HG03442 (cell line): ENCODE measurements around the gene TEX53.

Experiments
- ATAC-seq: cut with Tn5 transposase; IDR thresholded peaks from one replicate; pipeline ENCODE4 v1.9.1; 2021; ENCODE audit warnings: mild to moderate bottlenecking, moderate library complexity; ENCODE audit not compliant: unreplicated experiment

TEX53 gene

GRCh38 chr9:114680259-114681001 lies 22.8 kb upstream of the TEX53 start:
- no peak for ATAC-seq

GRCh38 chr9:114678795-114679194 lies 21.2 kb upstream of the TEX53 start:
- ATAC-seq = no peak

GRCh38 chr9:114678130-114678529 lies 20.5 kb upstream of the TEX53 start:
- ATAC-seq = no peak

- ATAC-seq = no peak
Measured at GRCh38 chr9:114677418-114677817, 19.8 kb upstream of the TEX53 start.

GRCh38 chr9:114676901-114677300 lies 19.3 kb upstream of the TEX53 start:
- ATAC-seq = no peak

- ATAC-seq = no peak
Measured at GRCh38 chr9:114674798-114675540, 17.4 kb upstream of the TEX53 start.

GRCh38 chr9:114674076-114674797 lies 16.6 kb upstream of the TEX53 start:
- ATAC-seq = no peak

GRCh38 chr9:114671605-114672004 lies 14.0 kb upstream of the TEX53 start:
- ATAC-seq = no peak

GRCh38 chr9:114669961-114670360 lies 12.4 kb upstream of the TEX53 start:
- ATAC-seq = no peak

GRCh38 chr9:114668146-114668545 lies 10.5 kb upstream of the TEX53 start:
- no peak for ATAC-seq

GRCh38 chr9:114666851-114667250 lies 9.2 kb upstream of the TEX53 start:
- no peak for ATAC-seq

GRCh38 chr9:114666401-114666800 lies 8.8 kb upstream of the TEX53 start:
- no peak for ATAC-seq

GRCh38 chr9:114664181-114664580 lies 6.6 kb upstream of the TEX53 start:
- ATAC-seq = no peak

- ATAC-seq = peak; percentile 77
Measured at GRCh38 chr9:114662081-114662989, 4.7 kb upstream of the TEX53 start.

GRCh38 chr9:114656301-114656700 lies 1.3 kb downstream of the TEX53 start:
- no peak for ATAC-seq

GRCh38 chr9:114655689-114656088 lies 1.9 kb downstream of the TEX53 start:
- no peak for ATAC-seq

GRCh38 chr9:114653556-114654159 lies 3.9 kb downstream of the TEX53 start:
- peak; percentile 71 for ATAC-seq

GRCh38 chr9:114652776-114653555 lies 4.6 kb downstream of the TEX53 start:
- ATAC-seq = no peak

- no peak for ATAC-seq
Measured at GRCh38 chr9:114643896-114644295, 13.7 kb downstream of the TEX53 start.
